WTC11 (cell line): ENCODE measurements around the gene GALNT17. TPM values are rescaled to one million over a fixed set of nuclear protein-coding genes. Genes with fewer than 3 reads are reported as not detected.
"Not testable (repeated sequence)": the region's sequence is repeated elsewhere in the genome, so short reads cannot be mapped to it uniquely, and the experiment has no call there.

ENCODE experiments used
- ATAC-seq: fragments of 200-7000 bp; cut with Tn5 transposase; 2 replicates; pipeline ENCODE4 v1.10.0; 2021; ENCODE audit warnings: mild to moderate bottlenecking, moderate library complexity
- CTCF ChIA-PET: fragments of 300-600 bp; sonication (Branson Sonifier 250); formaldehyde crosslinking; loops from one replicate; lab custom pipeline; 2021; ENCODE audit warnings: antibody characterized with exemption; lab: Charles Lee
- POLR2A ChIA-PET: fragments of 350-600 bp; sonication (Branson Sonifier 250); formaldehyde crosslinking; loops from one replicate; lab custom pipeline; 2021; ENCODE audit warnings: antibody characterized with exemption; lab: Charles Lee
- DNase-seq: peaks from one replicate; pipeline ENCODE4 v3.0.0; 2021; ENCODE audit warnings: low spot score
- H3K27ac Mint-ChIP-seq: 2 replicates; pipeline ENCODE4 v1.8.0; 2021; ENCODE audit warnings: mixed read lengths
- H3K27me3 Mint-ChIP-seq: 2 replicates; pipeline ENCODE4 v1.8.0; 2021; ENCODE audit warnings: low read depth, mild to moderate bottlenecking, moderate library complexity, mixed read lengths
- H3K36me3 Mint-ChIP-seq: 2 replicates; pipeline ENCODE4 v1.8.0; 2021; ENCODE audit warnings: mixed read lengths
- H3K4me1 Mint-ChIP-seq: 2 replicates; pipeline ENCODE4 v1.8.0; 2022; ENCODE audit warnings: mixed read lengths
- H3K4me3 Mint-ChIP-seq: 2 replicates; pipeline ENCODE4 v1.8.0; 2021; ENCODE audit warnings: mild to moderate bottlenecking, moderate library complexity, mixed read lengths
- H3K9me3 Mint-ChIP-seq: 2 replicates; pipeline ENCODE4 v1.8.0; 2021; ENCODE audit warnings: mixed read lengths
- CREB1 ChIP-seq: sonication (generic); formaldehyde crosslinking; IDR thresholded peaks from 2 replicates; pipeline ENCODE4 v1.8.0; 2023; ENCODE audit warnings: mild to moderate bottlenecking, missing genetic modification reagents
- CREM ChIP-seq: sonication (generic); formaldehyde crosslinking; IDR thresholded peaks from 2 replicates; pipeline ENCODE4 v1.8.1; 2022; ENCODE audit warnings: mild to moderate bottlenecking, missing genetic modification reagents, moderate library complexity
- ELF4 ChIP-seq: sonication (generic); formaldehyde crosslinking; IDR thresholded peaks from 2 replicates; pipeline ENCODE4 v1.8.1; 2022; ENCODE audit warnings: low read depth, mild to moderate bottlenecking, moderate library complexity, missing genetic modification reagents
- FOXJ3 ChIP-seq: sonication (generic); formaldehyde crosslinking; IDR thresholded peaks from 2 replicates; pipeline ENCODE4 v1.9.0; 2021; ENCODE audit warnings: missing genetic modification reagents, mild to moderate bottlenecking, borderline replicate concordance
- FOXK1 ChIP-seq: sonication (generic); formaldehyde crosslinking; IDR thresholded peaks from 2 replicates; pipeline ENCODE4 v1.8.0; 2022; ENCODE audit warnings: mild to moderate bottlenecking, moderate library complexity, missing genetic modification reagents
- KAT7 ChIP-seq: sonication (generic); formaldehyde crosslinking; IDR thresholded peaks from 2 replicates; pipeline ENCODE4 v1.8.1; 2023; ENCODE audit warnings: missing genetic modification reagents, mild to moderate bottlenecking, borderline replicate concordance
- TEAD1 ChIP-seq: sonication (generic); formaldehyde crosslinking; IDR thresholded peaks from 2 replicates; pipeline ENCODE4 v1.8.0; 2022; ENCODE audit warnings: mild to moderate bottlenecking, missing genetic modification reagents
- TP53 ChIP-seq: sonication (generic); formaldehyde crosslinking; IDR thresholded peaks from 2 replicates; pipeline ENCODE4 v1.8.1; 2023; ENCODE audit warnings: mild to moderate bottlenecking, missing genetic modification reagents
- ZNF121 ChIP-seq: sonication (generic); formaldehyde crosslinking; IDR thresholded peaks from 2 replicates; pipeline ENCODE4 v1.8.0; 2023; ENCODE audit warnings: missing genetic modification reagents
- ZNF232 ChIP-seq: sonication (generic); formaldehyde crosslinking; IDR thresholded peaks from 2 replicates; pipeline ENCODE4 v1.8.0; 2022; ENCODE audit warnings: mild to moderate bottlenecking, missing genetic modification reagents
- total RNA-seq: library from RNA; stranded (reverse); gene quantifications from 3 replicates; pipeline ENCODE4 v1.2.3, GENCODE V29; 2021
- TF ChIP-seq, protein P1 (sequence below): sonication (generic); formaldehyde crosslinking; IDR thresholded peaks from 2 replicates; pipeline ENCODE4 v1.8.0; 2023; ENCODE audit warnings: missing genetic modification reagents, mild to moderate bottlenecking, borderline replicate concordance
- TF ChIP-seq, protein P2 (sequence below): sonication (generic); formaldehyde crosslinking; IDR thresholded peaks from 2 replicates; pipeline ENCODE4 v1.8.1; 2023; ENCODE audit warnings: mild to moderate bottlenecking, missing genetic modification reagents, borderline replicate concordance
- TF ChIP-seq, protein P3 (sequence below): sonication (generic); formaldehyde crosslinking; IDR thresholded peaks from 2 replicates; pipeline ENCODE4 v1.8.0; 2022; ENCODE audit warnings: missing genetic modification reagents
- TF ChIP-seq, protein P4 (sequence below): sonication (generic); formaldehyde crosslinking; IDR thresholded peaks from 2 replicates; pipeline ENCODE4 v1.8.1; 2023; ENCODE audit warnings: mild to moderate bottlenecking, missing genetic modification reagents, moderate library complexity
- TF ChIP-seq, protein P5 (sequence below): sonication (generic); formaldehyde crosslinking; conservative IDR thresholded peaks from 2 replicates; pipeline ENCODE4 v1.8.1; 2023; ENCODE audit warnings: mild to moderate bottlenecking, low read depth, missing genetic modification reagents, moderate library complexity
- TF ChIP-seq, protein P6 (sequence below): sonication (generic); formaldehyde crosslinking; IDR thresholded peaks from 2 replicates; pipeline ENCODE4 v1.8.0; 2022; ENCODE audit warnings: mild to moderate bottlenecking, missing genetic modification reagents

The GALNT17 gene
- total RNA-seq, 1 experiment from 2014 or later = 61.1 TPM

DNA sequence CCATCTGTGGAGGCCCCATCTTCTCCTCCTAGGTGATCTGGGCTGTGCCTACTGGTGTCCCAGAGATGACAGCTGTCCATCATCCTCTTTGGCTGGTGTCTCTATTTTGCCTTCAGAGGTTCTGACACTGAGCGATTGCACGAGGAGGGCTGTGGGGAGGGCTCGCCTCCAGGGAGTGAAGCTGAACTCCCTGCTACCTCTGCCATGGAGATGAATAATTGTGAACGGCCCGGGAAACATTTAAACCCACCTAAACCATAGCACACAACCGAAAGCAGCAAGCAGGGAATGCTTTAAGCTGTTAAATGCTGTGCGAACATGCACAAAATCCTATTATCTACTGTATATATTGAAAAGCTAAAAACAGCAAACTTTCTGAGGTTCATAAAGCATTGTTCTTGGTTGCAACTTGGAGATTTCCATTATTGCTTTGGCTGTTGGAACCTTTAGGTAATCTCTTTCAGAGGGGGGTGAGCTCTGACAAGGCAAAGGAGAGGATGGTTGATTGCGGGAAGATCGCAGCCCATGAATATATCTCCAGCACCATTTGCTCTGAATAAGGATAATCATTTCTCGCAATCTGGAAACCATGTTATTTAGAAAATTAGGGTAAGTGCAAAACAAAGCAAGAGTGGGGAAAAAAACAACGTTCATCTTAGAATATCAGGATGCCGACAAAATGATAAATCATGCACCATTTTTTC lies 507.6 kb downstream of the GALNT17 start (continued):
- TF ChIP-seq KAT7 (CRISPR knock-in tag) (no peak), FOXK1 (CRISPR knock-in tag) (no peak), TP53 (CRISPR knock-in tag) (no peak), ELF4 (CRISPR knock-in tag) (no peak), ZNF121 (CRISPR knock-in tag) (no peak)
- TF ChIP-seq, protein P1, sequence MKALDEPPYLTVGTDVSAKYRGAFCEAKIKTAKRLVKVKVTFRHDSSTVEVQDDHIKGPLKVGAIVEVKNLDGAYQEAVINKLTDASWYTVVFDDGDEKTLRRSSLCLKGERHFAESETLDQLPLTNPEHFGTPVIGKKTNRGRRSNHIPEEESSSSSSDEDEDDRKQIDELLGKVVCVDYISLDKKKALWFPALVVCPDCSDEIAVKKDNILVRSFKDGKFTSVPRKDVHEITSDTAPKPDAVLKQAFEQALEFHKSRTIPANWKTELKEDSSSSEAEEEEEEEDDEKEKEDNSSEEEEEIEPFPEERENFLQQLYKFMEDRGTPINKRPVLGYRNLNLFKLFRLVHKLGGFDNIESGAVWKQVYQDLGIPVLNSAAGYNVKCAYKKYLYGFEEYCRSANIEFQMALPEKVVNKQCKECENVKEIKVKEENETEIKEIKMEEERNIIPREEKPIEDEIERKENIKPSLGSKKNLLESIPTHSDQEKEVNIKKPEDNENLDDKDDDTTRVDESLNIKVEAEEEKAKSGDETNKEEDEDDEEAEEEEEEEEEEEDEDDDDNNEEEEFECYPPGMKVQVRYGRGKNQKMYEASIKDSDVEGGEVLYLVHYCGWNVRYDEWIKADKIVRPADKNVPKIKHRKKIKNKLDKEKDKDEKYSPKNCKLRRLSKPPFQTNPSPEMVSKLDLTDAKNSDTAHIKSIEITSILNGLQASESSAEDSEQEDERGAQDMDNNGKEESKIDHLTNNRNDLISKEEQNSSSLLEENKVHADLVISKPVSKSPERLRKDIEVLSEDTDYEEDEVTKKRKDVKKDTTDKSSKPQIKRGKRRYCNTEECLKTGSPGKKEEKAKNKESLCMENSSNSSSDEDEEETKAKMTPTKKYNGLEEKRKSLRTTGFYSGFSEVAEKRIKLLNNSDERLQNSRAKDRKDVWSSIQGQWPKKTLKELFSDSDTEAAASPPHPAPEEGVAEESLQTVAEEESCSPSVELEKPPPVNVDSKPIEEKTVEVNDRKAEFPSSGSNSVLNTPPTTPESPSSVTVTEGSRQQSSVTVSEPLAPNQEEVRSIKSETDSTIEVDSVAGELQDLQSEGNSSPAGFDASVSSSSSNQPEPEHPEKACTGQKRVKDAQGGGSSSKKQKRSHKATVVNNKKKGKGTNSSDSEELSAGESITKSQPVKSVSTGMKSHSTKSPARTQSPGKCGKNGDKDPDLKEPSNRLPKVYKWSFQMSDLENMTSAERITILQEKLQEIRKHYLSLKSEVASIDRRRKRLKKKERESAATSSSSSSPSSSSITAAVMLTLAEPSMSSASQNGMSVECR (CRISPR knock-in tag) = no peak
- TF ChIP-seq, protein P2, sequence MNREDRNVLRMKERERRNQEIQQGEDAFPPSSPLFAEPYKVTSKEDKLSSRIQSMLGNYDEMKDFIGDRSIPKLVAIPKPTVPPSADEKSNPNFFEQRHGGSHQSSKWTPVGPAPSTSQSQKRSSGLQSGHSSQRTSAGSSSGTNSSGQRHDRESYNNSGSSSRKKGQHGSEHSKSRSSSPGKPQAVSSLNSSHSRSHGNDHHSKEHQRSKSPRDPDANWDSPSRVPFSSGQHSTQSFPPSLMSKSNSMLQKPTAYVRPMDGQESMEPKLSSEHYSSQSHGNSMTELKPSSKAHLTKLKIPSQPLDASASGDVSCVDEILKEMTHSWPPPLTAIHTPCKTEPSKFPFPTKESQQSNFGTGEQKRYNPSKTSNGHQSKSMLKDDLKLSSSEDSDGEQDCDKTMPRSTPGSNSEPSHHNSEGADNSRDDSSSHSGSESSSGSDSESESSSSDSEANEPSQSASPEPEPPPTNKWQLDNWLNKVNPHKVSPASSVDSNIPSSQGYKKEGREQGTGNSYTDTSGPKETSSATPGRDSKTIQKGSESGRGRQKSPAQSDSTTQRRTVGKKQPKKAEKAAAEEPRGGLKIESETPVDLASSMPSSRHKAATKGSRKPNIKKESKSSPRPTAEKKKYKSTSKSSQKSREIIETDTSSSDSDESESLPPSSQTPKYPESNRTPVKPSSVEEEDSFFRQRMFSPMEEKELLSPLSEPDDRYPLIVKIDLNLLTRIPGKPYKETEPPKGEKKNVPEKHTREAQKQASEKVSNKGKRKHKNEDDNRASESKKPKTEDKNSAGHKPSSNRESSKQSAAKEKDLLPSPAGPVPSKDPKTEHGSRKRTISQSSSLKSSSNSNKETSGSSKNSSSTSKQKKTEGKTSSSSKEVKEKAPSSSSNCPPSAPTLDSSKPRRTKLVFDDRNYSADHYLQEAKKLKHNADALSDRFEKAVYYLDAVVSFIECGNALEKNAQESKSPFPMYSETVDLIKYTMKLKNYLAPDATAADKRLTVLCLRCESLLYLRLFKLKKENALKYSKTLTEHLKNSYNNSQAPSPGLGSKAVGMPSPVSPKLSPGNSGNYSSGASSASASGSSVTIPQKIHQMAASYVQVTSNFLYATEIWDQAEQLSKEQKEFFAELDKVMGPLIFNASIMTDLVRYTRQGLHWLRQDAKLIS = no peak
- TF ChIP-seq, protein P3, sequence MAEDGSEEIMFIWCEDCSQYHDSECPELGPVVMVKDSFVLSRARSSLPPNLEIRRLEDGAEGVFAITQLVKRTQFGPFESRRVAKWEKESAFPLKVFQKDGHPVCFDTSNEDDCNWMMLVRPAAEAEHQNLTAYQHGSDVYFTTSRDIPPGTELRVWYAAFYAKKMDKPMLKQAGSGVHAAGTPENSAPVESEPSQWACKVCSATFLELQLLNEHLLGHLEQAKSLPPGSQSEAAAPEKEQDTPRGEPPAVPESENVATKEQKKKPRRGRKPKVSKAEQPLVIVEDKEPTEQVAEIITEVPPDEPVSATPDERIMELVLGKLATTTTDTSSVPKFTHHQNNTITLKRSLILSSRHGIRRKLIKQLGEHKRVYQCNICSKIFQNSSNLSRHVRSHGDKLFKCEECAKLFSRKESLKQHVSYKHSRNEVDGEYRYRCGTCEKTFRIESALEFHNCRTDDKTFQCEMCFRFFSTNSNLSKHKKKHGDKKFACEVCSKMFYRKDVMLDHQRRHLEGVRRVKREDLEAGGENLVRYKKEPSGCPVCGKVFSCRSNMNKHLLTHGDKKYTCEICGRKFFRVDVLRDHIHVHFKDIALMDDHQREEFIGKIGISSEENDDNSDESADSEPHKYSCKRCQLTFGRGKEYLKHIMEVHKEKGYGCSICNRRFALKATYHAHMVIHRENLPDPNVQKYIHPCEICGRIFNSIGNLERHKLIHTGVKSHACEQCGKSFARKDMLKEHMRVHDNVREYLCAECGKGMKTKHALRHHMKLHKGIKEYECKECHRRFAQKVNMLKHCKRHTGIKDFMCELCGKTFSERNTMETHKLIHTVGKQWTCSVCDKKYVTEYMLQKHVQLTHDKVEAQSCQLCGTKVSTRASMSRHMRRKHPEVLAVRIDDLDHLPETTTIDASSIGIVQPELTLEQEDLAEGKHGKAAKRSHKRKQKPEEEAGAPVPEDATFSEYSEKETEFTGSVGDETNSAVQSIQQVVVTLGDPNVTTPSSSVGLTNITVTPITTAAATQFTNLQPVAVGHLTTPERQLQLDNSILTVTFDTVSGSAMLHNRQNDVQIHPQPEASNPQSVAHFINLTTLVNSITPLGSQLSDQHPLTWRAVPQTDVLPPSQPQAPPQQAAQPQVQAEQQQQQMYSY (CRISPR knock-in tag) = no peak

DNA sequence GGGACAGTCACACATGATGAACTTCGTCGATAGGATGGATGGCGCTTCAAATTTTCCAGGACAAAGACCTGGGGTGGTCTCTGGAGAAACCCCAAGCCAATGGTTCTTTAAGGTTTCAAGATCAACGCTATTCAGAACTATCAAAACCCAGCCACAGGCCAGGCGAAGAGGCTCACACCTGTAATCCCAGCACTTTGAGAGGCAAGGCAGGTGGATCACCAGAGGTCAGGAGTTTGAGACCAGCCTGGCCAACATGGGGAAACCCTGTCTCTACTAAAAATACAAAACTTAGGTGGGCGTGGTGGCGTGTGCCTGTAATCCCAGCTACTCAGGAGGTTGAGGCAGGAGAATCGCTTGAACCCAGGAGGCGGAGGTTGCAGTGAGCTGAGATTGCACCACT lies 511.1 kb downstream of the GALNT17 start:
- Mint-ChIP-seq H3K9me3 (peaks cover 17% of the 10 kb centered on the region), H3K36me3 (peaks cover 32% of the 10 kb centered on the region), H3K4me1 (peaks cover 25% of the 10 kb centered on the region)
- CTCF ChIA-PET, ATAC-seq, H3K27me3 Mint-ChIP-seq, H3K27ac Mint-ChIP-seq, POLR2A ChIA-PET, DNase-seq, H3K4me3 Mint-ChIP-seq: not testable (repeated sequence)

DNA sequence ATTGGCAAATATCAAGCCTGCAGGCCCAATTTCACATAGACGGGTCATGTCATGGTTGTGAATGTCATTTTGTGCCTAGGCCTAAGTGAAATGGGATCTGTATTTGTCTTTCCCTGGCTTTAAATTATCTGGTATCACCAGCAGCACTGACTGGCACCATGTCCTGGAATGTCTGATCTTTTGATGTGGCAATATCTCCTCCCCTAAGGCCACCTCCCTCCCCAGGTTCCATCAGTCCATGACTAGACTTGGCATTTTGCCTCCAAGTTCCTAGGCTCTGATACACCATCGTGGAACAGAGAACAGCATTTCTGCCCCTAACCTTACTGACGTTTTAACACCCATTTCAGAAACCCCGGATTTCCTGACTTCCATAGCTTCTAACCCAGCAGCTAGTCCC lies 513.9 kb downstream of the GALNT17 start:
- Mint-ChIP-seq H3K4me3 (no peak overlapping the region), H3K27ac (no peak overlapping the region), H3K9me3 (peaks cover 24% of the 10 kb centered on the region), H3K27me3 (no peaks in the 10 kb centered on the region), H3K4me1 (peaks cover 20% of the 10 kb centered on the region), H3K36me3 (peaks cover 51% of the 10 kb centered on the region)
- CTCF ChIA-PET = no interaction called here
- POLR2A ChIA-PET = no interaction called here
- DNase-seq (no peak), ATAC-seq (no peak)
- TF ChIP-seq TEAD1 (no peak), KAT7 (CRISPR knock-in tag) (no peak), ZNF232 (CRISPR knock-in tag) (no peak), ELF4 (CRISPR knock-in tag) (no peak), CREM (no peak), CREB1 (CRISPR knock-in tag) (no peak), FOXJ3 (CRISPR knock-in tag) (no peak)
- TF ChIP-seq, protein P4, sequence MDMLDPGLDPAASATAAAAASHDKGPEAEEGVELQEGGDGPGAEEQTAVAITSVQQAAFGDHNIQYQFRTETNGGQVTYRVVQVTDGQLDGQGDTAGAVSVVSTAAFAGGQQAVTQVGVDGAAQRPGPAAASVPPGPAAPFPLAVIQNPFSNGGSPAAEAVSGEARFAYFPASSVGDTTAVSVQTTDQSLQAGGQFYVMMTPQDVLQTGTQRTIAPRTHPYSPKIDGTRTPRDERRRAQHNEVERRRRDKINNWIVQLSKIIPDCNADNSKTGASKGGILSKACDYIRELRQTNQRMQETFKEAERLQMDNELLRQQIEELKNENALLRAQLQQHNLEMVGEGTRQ = no peak
- TF ChIP-seq, protein P5, sequence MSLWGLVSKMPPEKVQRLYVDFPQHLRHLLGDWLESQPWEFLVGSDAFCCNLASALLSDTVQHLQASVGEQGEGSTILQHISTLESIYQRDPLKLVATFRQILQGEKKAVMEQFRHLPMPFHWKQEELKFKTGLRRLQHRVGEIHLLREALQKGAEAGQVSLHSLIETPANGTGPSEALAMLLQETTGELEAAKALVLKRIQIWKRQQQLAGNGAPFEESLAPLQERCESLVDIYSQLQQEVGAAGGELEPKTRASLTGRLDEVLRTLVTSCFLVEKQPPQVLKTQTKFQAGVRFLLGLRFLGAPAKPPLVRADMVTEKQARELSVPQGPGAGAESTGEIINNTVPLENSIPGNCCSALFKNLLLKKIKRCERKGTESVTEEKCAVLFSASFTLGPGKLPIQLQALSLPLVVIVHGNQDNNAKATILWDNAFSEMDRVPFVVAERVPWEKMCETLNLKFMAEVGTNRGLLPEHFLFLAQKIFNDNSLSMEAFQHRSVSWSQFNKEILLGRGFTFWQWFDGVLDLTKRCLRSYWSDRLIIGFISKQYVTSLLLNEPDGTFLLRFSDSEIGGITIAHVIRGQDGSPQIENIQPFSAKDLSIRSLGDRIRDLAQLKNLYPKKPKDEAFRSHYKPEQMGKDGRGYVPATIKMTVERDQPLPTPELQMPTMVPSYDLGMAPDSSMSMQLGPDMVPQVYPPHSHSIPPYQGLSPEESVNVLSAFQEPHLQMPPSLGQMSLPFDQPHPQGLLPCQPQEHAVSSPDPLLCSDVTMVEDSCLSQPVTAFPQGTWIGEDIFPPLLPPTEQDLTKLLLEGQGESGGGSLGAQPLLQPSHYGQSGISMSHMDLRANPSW (CRISPR knock-in tag) = no peak
- TF ChIP-seq, protein P6, sequence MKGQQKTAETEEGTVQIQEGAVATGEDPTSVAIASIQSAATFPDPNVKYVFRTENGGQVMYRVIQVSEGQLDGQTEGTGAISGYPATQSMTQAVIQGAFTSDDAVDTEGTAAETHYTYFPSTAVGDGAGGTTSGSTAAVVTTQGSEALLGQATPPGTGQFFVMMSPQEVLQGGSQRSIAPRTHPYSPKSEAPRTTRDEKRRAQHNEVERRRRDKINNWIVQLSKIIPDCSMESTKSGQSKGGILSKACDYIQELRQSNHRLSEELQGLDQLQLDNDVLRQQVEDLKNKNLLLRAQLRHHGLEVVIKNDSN (CRISPR knock-in tag) = no peak
